OCI-LY1 (cell line): ENCODE measurements around the gene ATG2A.

Experiments
- H2AFZ ChIP-seq: fragments of 200-600 bp; sonication (generic), shearing (Covaris generic); 2 replicates; pipeline ENCODE4 v1.6.0; 2014; ENCODE audit warnings: antibody characterized with exemption, mild to moderate bottlenecking, low read length
- H3F3A ChIP-seq: fragments of 200-600 bp; sonication (generic), shearing (Covaris generic); 2 replicates; pipeline ENCODE4 v1.6.0; 2014; ENCODE audit warnings: mild to moderate bottlenecking, antibody characterized with exemption, low read length, moderate library complexity; ENCODE audit not compliant: insufficient read depth
- H3K27ac ChIP-seq: fragments of 200-600 bp; sonication (generic); 2 replicates; pipeline ENCODE4 v1.5.1; 2014; ENCODE audit warnings: low read length, mixed run types, mild to moderate bottlenecking, low read depth; ENCODE audit not compliant: poor library complexity, severe bottlenecking
- H3K27me3 ChIP-seq: fragments of 200-600 bp; sonication (generic); 2 replicates; pipeline ENCODE4 v1.6.0; 2014; ENCODE audit warnings: antibody characterized with exemption, mild to moderate bottlenecking, low read length, moderate library complexity; ENCODE audit not compliant: insufficient read depth
- H3K36me3 ChIP-seq: fragments of 200-600 bp; sonication (generic); 2 replicates; pipeline ENCODE4 v1.6.1; 2014; ENCODE audit warnings: mild to moderate bottlenecking, antibody characterized with exemption, low read length, moderate library complexity, mixed read lengths; ENCODE audit not compliant: insufficient read depth
- H3K4me1 ChIP-seq: fragments of 200-600 bp; sonication (generic); 2 replicates; pipeline ENCODE4 v1.5.1; 2014; ENCODE audit warnings: mild to moderate bottlenecking, low read length, moderate library complexity; ENCODE audit not compliant: insufficient read depth, severe bottlenecking
- H3K4me2 ChIP-seq: fragments of 200-600 bp; sonication (generic), shearing (Covaris generic); 2 replicates; pipeline ENCODE4 v1.6.1; 2014; ENCODE audit warnings: low read length
- H3K4me3 ChIP-seq: fragments of 200-600 bp; sonication (generic); 2 replicates; pipeline ENCODE4 v1.5.1; 2014; ENCODE audit warnings: low read length, low read depth, mild to moderate bottlenecking, mixed read lengths; ENCODE audit not compliant: poor library complexity, severe bottlenecking
- H3K79me2 ChIP-seq: fragments of 200-600 bp; shearing (Covaris generic); 2 replicates; pipeline ENCODE4 v1.6.1; 2016; ENCODE audit warnings: mixed run types, low read length, mixed read lengths; ENCODE audit not compliant: insufficient read depth
- H3K9ac ChIP-seq: fragments of 200-600 bp; sonication (generic), shearing (Covaris generic); 2 replicates; pipeline ENCODE4 v1.6.1; 2014; ENCODE audit warnings: mild to moderate bottlenecking, low read length, mixed read lengths
- H3K9me2 ChIP-seq: fragments of 200-600 bp; sonication (generic), shearing (Covaris generic); 2 replicates; pipeline ENCODE4 v1.6.1; 2014; ENCODE audit warnings: low read depth, mild to moderate bottlenecking, low read length, mixed read lengths
- H3K9me3 ChIP-seq: fragments of 200-600 bp; shearing (Covaris generic); 2 replicates; pipeline ENCODE4 v1.6.1; 2014; ENCODE audit warnings: low read length, mixed read lengths
- H4K20me1 ChIP-seq: fragments of 200-600 bp; sonication (generic), shearing (Covaris generic); 2 replicates; pipeline ENCODE4 v1.6.0; 2016; ENCODE audit warnings: mild to moderate bottlenecking, low read length; ENCODE audit not compliant: insufficient read depth
- CTCF ChIP-seq: fragments of 200-600 bp; sonication (generic), shearing (Covaris generic); IDR thresholded peaks from 2 replicates; pipeline ENCODE4 v1.5.1; 2017; ENCODE audit warnings: mild to moderate bottlenecking, antibody characterized with exemption, low read length, moderate library complexity, mixed read lengths
- EZH2 ChIP-seq: fragments of 200-600 bp; sonication (generic), shearing (Covaris generic); IDR thresholded peaks from 2 replicates; pipeline ENCODE4 v1.8.0; 2017; ENCODE audit warnings: borderline replicate concordance, mixed run types, mild to moderate bottlenecking, antibody characterized with exemption, low read length, moderate library complexity, mixed read lengths

The ATG2A gene

GRCh38 chr11:64906314-64906635, 10.7 kb downstream of the ATG2A start:
- H2AFZ ChIP-seq, result no peak overlapping the region

GRCh38 chr11:64905516-64906313, 11.3 kb downstream of the ATG2A start:
- H3K79me2 ChIP-seq, result no peaks in the 10 kb centered on the region
- H3K4me3 ChIP-seq, result no peak overlapping the region
- no peaks in the 10 kb centered on the region for H3K9me2 ChIP-seq
- no peak overlapping the region for H2AFZ ChIP-seq
- no peaks in the 10 kb centered on the region for H3K27me3 ChIP-seq
- peaks cover 71% of the 10 kb centered on the region for H3K36me3 ChIP-seq
- no peak overlapping the region for H3K4me2 ChIP-seq
- no peak for TF ChIP-seq CTCF
- TF ChIP-seq EZH2, result no peak
- H3K9me3 ChIP-seq, result no peaks in the 10 kb centered on the region
- H4K20me1 ChIP-seq, result no peaks in the 10 kb centered on the region
- H3K9ac ChIP-seq, result no peak overlapping the region
- peaks cover under 1% of the 10 kb centered on the region for H3K4me1 ChIP-seq
- no peak overlapping the region for H3K27ac ChIP-seq
- no peaks in the 10 kb centered on the region for H3F3A ChIP-seq

More at GRCh38 chr11:64906314-64906635, 10.7 kb downstream of the ATG2A start:
- no peaks in the 10 kb centered on the region for H3K79me2 ChIP-seq
- H3K9me3 ChIP-seq, result no peaks in the 10 kb centered on the region
- no peaks in the 10 kb centered on the region for H4K20me1 ChIP-seq
- H3K4me2 ChIP-seq, result no peak overlapping the region
- H3K27ac ChIP-seq, result no peak overlapping the region
- TF ChIP-seq EZH2 (no peak), CTCF (no peak)
- no peaks in the 10 kb centered on the region for H3K27me3 ChIP-seq
- no peaks in the 10 kb centered on the region for H3K9me2 ChIP-seq
- no peaks in the 10 kb centered on the region for H3K4me1 ChIP-seq
- no peaks in the 10 kb centered on the region for H3F3A ChIP-seq
- H3K4me3 ChIP-seq, result no peak overlapping the region
- H3K9ac ChIP-seq, result no peak overlapping the region
- peaks cover 76% of the 10 kb centered on the region for H3K36me3 ChIP-seq

- Histone ChIP-seq H3K79me2 (no peaks in the 10 kb centered on the region), H3F3A (no peaks in the 10 kb centered on the region), H3K9me3 (no peaks in the 10 kb centered on the region), H3K9ac (no peak overlapping the region), H3K27ac (no peak overlapping the region), H3K9me2 (no peaks in the 10 kb centered on the region), H2AFZ (no peak overlapping the region), H3K4me2 (no peak overlapping the region), H3K36me3 (peaks cover 62% of the 10 kb centered on the region), H3K27me3 (no peaks in the 10 kb centered on the region), H3K4me1 (peaks cover 7% of the 10 kb centered on the region), H4K20me1 (no peaks in the 10 kb centered on the region), H3K4me3 (no peak overlapping the region)
- no peak for TF ChIP-seq EZH2
These were observed 13.6 kb downstream of the ATG2A start for GRCh38 chr11:64903291-64903833.
